GM21825 (cell line): Measurements from ENCODE around the gene CFDP1.
A peak's percentile ranks its signal among the peaks of the same experiment; 100 is the strongest.

Source experiments
- ATAC-seq: cut with Tn5 transposase; IDR thresholded peaks from one replicate; pipeline ENCODE4 v1.9.1; 2021; ENCODE audit warnings: mild to moderate bottlenecking, moderate library complexity; ENCODE audit not compliant: unreplicated experiment

Gene CFDP1

DNA sequence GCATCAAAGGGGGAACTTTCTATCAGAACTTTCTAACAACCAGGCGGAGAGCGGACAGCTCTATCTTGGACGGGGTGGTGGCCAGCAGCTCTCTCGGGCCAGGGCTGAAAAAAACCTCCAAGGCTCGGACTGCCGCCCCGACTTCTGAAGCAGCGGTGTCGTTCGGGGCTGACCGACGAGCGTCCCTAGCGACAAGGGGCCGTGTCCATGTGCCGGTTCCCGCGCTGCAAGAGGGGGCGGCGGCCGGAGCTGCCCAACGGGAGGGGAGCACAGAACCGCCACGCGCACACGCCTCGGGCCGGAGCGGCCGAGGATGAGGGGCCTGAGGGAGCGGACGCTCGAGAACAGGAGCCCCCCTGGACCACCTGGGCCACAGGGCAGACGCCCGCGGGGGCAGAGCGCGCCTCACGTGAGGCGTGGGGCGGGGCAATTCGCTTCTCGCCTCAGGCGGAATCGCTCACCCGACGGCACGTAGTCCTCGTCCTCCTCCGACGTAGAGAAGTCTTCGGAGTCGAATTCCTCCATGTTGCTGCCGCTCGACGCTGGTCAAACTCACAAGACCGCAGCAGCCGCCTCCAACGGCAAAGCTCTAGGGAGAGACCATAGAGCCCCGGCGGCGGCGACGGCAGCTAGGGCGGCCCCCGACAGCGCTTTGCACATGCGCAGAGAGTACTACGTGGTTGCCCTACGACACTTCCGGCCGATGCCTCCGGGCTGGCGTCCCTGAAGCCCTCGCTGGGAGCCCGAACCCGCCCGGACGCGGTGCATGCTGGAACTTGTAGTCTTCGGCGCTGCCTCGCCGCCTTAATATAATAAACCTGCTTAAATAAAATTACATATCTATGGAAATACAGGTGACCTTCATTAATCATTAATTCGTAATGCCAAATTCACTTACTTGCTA is at the start of gene CFDP1:
TSS of gene CFDP1 (minus strand) at position 676 of the 904 bp plus-strand sequence. CDS start at position 525, 151 bp downstream.
- peak; percentile 93 for ATAC-seq

DNA sequence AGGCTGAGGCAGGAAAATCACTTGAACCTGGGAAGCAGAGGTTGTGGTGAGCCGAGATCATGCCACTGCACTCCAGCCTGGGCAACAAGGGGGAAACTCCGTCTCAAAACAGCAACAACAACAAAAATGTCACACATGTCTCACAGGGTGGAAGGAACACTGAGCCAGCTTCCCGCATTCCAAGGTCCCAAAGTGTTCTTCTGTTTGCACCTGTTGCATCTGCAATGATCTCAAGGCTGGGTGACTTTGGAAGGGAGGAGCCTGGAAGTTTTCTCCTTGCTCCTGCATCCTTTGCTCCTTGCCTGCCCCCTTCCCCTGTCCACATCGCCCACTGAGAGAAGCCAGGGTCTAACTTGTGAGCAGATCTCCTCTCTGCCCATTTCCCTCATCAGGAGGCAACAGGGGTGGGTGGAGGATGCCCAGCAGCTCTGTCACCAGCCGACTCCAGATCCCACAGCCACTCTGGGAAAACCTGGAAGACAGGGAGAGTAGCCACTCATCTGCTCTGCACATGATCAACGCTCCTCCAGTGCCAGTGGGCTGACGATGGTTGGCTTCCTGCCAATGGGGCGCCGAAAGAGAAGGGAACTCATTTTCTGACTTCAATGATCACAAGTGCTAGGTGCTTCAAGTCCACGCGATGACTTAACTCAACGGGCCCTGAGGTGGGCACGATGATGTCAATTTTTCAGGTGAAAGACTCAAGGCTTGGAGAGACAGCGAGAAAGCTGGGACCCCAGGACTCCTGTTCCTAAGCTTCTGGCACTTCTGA is 49.3 kb upstream of the CFDP1 start:
- ATAC-seq, result no peak

DNA sequence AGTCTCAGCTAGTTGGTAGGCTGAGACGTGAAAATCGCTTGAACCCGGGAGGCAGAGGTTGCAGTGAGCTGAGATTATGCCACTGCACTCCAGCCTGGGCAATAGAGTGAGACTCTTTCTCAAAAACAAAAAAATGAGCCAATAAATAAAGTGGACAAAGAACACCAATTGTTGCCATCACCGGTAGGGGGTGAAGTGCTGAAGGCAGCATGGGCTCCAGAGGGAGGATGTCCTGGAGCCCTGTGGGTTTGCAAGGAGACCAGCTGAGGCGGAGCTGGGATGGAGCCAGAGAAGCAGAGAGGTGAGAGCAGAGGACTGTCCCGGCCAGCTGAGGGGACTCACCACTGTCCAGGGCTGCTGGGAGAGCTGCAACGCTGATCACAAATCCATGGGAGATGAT is 48.2 kb upstream of the CFDP1 start:
- ATAC-seq, result no peak

DNA sequence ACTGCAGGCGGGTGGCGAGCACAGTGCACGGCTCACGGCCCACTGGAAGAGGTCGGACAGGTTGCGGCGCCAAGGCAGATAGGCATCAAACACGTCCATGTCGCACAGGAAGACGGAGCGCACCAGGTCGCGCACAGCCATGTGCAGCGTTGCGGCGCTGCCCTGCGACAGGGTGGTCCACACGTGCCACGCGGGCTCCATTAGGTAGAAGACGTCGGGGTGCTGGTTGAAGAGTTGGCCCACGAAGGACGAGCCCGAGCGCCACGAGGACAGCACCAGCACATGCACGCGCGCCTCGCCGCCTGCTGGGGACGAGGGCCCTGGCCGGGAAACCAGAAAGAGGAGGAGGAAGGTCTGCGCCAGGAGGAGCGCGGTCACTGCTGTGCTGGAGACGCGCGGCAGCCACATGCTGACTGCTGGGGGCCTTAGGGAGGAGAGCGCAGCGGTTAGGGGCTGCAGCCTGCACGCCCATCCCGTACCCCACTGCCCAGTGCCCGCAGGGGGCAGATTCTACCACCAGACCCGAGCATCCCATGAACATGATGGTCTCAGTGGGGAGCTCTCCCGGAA is 46.2 kb upstream of the CFDP1 start:
- no peak for ATAC-seq

DNA sequence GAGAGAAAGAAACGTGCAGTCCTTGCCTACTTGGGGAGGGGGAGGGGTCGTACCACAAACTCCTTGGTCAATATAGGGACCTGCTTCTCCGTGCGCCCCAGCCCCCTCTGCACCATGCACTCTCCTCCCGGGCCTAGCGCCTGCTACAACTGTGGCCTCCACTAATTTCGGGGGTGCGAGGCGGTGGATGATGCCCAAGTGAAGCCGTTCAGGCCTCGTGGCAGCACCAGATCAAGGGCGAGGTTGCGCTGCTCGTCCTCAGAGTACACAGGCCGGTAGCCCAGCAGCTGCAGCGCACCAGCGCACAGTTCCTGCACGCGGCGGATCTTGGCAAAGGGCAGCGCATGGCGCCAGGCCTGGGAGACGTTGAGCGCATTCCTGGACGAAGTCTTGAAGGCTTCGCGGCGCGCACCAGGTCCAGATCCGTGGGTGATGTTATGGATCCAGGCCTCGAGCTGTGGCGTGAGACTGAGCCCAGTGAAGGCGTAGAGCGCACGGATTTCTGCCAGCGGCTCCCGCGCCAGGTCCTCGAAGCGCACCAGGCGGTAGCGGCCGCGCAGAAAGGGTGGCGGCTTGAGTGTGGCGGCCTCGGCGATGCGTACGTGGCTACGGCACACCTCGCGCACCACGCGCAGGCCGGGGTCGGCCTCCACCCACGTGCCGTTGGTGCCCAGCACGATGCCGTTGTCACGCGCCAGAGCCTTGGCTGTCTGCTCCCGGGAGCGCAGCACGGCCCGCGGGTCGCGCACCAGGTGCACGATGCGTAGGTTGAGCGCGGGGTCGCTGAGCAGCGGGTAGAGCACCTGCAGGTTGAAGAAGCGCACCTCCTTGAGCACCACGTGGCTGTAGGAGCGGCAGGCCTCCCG is 45.4 kb upstream of the CFDP1 start:
- ATAC-seq, result no peak

DNA sequence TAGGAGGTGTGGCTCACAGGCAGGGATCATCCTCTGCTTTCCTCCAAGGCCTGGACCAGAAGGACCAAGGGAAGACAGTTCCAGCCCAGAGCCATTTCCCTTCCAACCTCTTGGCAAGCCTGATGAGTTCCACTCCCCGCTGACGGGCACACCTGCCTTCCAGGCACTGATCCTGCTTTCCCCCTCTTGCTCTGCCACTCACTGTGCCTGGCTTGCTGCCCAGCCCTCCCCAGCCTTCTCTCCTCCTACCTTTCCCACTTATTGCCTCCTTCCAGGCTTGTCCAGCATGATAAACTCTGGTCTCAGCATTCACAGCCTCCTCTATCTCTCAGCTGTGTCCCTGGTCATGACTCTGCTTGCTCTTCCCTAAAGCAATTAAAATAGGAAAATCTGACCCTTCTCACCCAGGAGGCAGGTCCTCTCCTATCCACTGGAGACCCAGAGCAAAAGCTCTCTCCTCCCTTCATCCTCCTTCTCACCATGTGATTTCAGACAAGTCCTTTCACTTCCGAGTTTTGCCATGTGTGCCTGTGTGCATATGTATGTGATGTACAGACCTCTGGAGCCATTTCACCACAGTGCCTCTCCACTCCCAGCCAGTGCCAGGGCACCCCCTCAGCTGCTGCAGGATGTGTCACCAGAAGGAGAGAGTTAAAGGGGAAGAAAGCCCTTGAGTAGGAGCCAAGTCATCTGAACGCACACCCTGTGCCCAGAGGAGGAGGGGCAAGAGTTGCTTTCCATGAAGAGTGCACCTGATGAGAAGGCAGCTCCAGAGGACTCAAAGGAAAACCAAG is 44.6 kb upstream of the CFDP1 start:
- no peak for ATAC-seq

DNA sequence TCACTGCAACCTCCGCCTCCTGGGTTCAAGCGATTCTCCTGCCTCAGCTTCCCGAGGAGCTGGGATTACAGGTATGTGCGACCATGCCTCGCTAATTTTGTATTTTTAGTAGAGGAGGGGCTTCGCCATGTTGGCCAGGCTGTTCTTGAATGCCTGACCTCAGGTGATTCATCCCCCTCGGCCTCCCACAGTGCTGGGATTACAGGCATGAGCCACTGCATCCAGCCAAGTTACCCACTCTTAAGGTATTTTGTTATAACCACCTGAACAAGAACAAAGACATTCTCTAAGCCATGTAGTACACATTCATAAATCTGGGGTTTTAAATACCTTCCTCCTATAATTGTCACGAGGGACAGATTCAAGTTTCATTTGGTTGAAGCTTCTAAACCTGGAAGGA is 43.5 kb upstream of the CFDP1 start:
- no peak for ATAC-seq

DNA sequence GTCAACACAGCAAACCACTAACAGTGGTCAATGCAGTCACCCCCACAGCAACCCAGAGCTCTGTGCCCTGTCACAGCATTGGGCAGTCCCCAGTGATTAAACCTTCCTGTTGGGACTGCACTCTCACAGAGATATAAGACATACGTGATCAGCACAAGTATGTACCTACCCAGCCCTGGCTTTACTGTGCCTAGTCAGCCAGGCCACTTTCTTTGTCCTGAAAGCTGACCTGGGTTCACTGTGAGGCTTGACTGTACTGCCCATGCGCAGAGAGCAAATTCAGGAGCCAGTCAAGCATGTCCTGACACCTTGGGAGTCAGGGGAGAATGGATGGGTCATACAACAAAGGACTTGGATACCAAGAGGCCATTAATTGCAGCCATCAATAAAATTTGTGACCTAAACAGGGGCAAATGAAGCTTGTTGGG is 42.1 kb upstream of the CFDP1 start:
- ATAC-seq, result no peak

DNA sequence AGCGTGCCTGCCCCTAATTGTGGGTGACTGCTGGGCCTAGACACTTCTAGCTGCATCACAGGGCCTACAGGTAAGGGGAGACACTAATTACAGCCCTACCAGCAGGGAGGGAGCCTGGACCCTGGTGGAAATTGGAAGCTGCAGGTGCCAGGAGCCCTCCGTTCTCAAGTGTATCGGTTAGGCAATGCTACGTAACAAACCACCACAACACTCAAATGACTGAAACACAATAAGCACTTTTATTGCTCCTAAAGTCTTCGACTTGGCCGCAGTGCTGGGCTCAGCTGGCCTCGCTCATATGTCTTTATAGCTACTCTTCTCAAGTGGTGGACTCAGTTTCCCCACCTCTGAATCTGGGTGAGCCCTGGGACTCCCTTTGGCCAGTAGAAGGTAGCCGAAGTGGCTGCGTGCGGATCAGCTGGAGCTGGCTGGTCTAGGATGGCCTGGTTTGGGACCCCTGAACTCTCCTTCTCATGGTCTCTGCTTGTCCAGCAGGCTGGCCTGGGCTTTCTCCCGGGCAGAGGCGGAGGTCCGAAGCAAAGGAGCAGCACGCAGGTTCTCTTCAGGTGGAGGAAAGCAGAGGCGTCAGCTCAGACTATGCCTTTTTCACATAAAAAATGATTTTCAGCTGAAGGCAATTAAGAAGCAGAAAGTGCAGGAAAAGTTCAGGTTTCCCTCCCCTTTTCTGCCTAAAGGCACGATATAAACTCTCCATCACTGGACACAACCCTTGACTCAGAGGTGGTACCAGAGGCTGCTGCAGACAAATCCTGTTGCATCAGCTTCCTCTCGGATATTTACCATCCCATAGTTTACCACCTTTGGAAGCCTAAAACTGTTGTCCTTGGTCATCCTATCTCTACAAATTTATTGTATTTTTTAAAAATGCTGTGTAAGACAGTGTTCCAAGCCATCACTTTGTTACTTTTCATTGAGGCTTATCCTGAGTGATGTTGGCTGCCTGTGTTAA is 39.9 kb upstream of the CFDP1 start:
- no peak for ATAC-seq

DNA sequence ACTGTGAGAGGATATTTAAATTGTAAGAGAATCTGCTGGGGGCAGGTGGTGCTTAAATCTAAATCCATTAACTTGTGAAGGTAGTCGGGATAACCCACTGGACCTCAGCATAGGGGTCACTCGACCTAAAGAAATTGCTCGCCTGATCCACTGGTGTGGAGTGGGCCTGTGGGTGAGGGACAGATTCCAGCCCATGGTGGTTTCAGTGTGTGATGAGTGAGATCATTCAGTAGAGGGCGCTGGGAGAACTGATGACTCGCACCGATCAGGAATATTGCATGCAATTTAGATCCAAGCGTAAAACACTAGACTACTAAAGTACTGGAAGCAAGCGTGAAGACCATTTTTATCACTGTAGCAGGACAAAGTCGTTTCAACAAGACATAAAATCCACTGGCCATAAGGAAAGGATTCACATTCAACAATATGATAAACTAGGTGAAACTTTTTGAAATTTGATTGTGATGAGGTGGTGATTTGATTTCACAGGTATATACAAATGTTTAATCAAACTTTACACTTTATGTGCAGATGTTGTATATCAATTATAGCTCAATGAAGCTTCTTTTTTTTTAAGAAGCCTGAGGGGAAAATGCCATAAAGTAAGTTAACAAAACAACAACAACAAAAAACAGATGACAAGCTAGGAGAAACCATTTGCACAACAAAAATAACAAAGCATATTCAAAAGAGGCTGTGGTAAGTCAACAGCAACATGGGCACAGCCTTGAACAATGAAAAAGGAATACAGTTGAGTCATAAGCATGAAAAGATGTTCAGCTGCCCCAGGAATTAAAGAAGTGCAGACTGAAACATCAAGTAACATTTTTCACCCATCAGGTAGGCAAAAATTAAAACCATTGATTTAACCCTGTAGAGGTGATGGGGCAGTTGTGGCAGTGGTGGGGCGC is 38.7 kb upstream of the CFDP1 start:
- ATAC-seq, result peak; percentile 78

DNA sequence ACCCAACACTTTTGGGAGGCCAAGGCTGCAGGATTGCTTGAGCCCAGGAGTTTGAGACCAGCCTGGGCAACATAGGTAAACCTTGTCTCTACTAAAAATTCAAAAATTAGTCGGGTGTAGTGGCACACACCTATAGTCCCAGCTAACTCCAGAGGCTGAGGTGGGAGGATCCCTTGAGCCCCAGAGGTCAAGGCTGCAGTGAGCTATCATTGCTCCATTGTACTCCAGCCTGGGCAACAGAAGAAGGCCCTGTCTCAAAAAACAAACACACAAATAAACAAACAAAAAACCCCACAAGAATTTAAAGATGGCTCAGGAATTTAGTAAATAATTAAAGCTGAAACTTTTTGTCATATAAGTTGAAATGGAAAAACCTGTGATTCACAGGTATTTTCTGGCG is 33.5 kb upstream of the CFDP1 start:
- ATAC-seq, result no peak

DNA sequence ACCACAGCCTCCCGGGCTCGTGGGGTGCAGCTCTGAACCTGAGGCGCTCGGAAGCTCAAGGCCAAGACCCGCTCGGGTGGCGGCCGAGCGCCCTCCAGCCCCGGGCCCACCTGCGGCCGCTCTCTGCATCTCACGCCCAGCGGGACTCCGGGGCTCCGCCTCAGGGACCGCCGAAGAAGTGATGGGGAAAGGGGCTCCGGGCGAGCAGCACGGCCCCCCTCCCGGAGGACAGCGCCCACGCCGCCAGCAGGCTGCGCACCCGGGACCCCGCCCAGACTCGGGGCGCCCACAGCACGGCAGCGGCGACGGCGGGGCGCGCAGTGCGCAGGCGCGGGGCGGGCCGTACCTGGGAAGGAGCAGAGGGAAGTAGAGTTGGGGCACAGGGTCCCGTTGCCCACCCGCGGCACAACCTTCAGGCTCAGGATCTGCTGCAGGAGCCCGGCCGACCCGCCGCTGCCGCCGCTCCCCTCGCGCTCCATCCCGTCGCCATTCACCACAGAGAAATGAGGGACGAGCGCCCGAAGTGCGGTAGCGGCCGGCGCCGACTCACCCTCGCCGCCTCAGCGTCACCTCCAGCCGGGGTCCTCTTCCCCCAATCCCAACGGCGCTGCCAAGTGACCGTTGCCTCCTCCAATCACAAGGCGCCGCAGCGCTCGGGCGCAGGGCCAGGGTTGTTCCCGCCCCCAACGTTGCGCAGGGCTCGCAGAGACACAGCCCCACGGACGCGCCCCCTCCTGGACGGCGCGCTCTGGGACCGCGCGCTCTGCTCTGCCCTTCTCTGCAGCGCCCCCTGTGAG is 31.0 kb upstream of the CFDP1 start, which contains the start of gene TMEM170A:
TSS of gene TMEM170A (minus strand) at position 568 of the 797 bp plus-strand sequence. CDS start at position 479, 89 bp downstream.
- peak; percentile 91 for ATAC-seq

DNA sequence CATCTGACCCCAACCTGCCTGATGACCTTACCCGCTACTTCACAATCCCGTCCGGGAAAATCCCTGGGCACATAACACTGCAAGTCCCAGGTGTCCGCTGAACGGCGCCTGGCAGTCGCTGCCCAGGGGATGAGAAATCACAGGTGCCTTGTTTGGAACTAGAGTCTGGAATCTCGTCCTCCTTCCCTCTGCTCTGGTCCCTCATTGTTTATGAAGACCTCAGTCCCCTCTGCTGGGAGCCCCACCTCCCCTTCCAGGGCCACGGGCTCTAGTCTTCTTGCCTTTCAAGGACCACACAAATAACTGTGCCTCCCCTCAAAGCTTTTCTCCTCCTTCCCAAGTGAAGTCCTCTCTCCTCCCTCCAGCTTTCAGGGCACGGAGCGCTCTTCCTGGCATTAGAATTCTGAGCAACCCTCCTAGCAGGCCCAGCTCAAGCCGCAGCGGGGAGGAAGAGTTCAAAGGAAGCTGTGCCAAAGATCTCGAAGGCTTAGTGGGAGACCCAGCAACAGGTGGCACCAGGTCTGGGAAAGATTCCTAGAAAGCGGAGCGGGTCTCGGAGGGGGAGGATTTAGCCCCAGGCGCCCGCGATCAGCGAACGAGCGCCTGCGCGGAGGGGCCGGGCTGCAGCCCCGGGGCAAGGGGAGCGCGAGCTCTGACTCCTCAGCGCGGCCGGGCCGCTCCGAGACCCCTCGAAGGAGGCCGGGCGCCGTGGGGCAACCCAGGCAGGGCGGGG is 30.3 kb upstream of the CFDP1 start:
- ATAC-seq, result peak; percentile 16

DNA sequence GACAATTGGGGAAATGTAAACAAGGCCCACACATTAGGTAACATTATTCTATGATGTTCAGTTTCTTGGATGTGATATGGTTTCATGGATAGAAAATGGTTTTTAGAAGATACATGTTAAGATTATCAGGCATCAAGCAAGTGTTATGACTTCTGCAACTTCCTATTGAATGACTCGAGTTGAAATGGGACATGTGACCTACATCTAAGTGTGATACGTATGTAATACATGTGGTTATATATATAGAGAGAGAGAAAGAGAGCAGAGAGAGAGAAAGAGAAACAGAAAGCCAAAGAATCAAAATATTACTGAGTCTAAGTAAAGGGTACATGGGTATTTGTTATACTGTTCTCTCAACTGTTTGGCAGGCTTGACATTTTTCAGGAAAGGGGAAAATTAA is 29.5 kb upstream of the CFDP1 start:
- no peak for ATAC-seq

DNA sequence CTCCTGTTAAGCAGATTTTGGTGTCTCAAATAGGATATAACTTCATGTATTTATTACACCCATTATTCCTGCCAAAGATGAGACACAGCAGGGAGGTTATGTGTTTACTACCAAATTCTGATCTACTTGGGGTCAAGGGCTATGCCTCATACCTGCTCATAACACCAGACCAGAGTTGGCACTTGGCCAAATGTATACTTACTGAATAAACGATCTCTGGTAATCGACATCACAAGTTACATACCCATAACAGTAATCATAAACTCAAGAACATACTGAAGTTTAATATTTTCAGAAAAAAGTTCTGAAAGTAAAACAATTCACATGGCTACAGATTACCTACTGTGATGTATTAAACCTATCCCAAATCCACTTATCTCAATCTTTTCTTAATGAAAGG is 28.3 kb upstream of the CFDP1 start:
- no peak for ATAC-seq

DNA sequence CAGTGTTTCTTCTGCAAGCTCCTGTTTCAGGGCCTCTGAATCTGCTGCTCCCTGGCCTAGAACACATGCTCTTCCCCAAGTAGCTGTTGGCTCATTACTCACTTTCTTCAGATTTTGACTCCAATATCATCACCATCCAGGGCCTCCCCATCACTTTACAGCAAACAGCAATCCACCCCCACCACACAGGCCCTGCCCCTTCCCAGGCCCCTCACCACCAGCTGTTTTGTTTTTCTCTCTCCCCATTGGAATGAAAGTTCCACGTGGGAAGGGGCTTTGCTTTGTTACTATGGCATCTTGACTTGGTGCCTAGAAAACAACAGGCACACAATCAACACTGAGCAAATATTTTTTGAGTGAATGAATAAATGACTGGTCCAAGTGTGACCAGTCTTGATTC is 27.1 kb upstream of the CFDP1 start:
- no peak for ATAC-seq
